HG02610 (cell line): ENCODE data around the gene LIMA1.
"Not testable (repeated sequence)": the region's sequence is repeated elsewhere in the genome, so short reads cannot be mapped to it uniquely, and the experiment has no call there.

Experiments used
- ATAC-seq: cut with Tn5 transposase; IDR thresholded peaks from one replicate; pipeline ENCODE4 v1.9.1; 2021; ENCODE audit warnings: mild to moderate bottlenecking, moderate library complexity; ENCODE audit not compliant: unreplicated experiment

Gene LIMA1

DNA sequence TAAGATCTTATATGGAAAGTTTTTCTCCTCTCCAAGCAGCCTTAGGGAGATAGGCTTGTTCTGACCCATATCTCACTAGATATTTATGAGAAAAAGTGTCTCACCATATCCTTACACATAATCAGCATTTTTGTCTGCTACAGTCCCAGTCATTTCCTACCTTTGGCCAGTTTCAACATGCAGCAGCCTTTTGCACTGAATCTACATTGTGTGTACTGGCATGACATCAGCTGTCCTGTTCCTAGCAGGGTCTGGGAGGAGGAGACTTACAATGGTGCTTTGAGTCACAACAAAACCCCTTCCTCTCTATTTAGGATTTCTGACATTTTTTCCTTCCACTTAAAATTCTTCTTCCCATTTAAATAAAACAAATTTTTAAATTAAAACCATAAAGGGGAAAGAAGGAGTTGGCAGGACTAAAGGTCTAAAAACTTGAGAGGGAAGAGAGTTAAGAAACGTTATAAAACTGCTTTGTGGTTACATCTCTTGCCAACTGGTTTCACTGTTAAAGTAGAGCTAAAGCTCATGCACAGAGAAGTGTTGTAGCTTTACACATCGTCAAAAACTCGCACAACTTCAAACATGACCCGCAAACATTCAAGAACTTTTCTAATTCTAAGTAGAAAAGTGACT is 62.8 kb downstream of the LIMA1 start:
- ATAC-seq, result peak; percentile 70

DNA sequence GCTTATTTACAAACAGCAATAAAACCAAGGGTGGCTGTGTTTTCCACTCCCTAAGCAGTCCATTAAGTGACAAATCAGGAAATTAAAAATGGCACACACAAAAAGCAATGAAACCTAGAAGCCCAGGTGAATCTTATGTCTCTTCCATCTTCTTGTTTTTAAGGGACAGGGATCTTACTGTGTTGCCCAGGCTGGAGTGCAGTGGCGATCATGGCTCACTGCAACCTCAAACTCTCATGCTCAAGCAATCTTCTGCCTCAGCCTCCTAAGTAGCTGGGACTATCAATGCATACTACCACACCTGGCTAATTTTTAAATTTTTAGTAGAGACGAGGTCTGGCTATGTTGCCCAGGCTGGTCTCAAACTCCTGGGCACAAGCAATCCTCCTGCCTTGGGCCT is 63.8 kb downstream of the LIMA1 start:
- no peak for ATAC-seq

- ATAC-seq, result not testable (repeated sequence)
Observed at GRCh38 chr12:50219001-50219400, 64.3 kb downstream of the LIMA1 start.

GRCh38 chr12:50218386-50218785 is 64.9 kb downstream of the LIMA1 start:
- ATAC-seq, result no peak

DNA sequence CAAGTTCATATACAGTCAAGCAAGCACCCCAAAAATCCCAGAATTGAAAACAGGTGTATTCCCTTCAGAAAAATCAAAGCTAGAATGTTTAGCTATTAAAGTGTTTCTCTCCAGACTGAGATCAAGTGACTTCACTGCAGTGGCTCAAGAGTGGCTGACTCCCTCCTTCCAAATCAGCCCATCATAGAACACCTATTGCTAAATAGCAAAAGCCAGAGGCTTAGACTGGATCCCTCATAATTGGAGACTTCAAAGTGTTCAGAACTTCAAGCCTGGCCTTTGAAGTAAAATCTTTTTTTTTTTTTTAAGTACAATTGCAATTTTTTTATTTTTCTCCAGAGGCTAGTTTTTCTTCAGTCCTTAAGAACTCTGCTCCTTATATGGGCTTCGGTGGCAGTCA is 66.1 kb downstream of the LIMA1 start:
- ATAC-seq, result no peak

- no peak for ATAC-seq
Observed at GRCh38 chr12:50215033-50215432, 68.3 kb downstream of the LIMA1 start.

DNA sequence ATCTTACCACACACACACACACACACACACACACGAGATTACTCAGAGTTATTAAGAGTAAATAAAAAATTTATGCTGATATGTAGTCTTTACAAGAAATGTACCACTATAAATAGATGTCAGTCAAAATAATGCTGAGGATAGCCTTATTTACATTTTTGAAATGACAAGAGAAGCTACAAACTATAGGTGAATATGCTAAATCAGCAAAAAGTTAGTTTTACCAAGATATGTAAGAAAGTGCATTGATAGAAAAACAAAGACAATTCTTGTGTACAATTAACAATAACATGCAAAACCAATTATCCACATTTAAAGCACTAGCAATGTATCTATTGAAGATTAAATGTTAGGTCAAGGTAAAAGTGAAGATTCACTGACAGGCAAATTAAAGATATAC is 69.3 kb downstream of the LIMA1 start:
- ATAC-seq, result no peak

DNA sequence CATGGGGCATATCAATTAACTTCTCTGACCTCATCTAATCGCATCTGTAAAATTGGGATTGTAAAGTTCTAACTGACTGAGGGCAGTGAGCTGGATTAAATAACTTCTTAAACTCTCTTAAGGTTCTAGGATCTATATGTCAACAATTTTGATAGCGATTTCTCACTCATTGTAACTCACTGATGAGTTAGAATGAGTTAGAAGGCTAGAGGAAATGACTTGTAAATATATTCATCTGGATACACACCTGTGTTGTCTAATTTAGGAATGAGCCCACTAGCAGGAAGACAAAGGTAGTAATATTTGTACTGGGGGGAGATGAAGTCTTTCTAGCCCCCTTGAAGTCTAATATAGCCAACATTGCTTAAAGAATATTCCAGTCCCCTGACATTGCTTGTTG is 69.9 kb downstream of the LIMA1 start:
- ATAC-seq, result no peak

GRCh38 chr12:50212071-50212467 is 71.3 kb downstream of the LIMA1 start:
- ATAC-seq, result no peak

- ATAC-seq, result no peak
Observed at GRCh38 chr12:50211392-50212070, 71.8 kb downstream of the LIMA1 start.

GRCh38 chr12:50207424-50207823 is 75.9 kb downstream of the LIMA1 start:
- no peak for ATAC-seq

- no peak for ATAC-seq
Observed at GRCh38 chr12:50205648-50206047, 77.7 kb downstream of the LIMA1 start.

GRCh38 chr12:50203691-50204090 is 79.6 kb downstream of the LIMA1 start:
- ATAC-seq, result no peak

DNA sequence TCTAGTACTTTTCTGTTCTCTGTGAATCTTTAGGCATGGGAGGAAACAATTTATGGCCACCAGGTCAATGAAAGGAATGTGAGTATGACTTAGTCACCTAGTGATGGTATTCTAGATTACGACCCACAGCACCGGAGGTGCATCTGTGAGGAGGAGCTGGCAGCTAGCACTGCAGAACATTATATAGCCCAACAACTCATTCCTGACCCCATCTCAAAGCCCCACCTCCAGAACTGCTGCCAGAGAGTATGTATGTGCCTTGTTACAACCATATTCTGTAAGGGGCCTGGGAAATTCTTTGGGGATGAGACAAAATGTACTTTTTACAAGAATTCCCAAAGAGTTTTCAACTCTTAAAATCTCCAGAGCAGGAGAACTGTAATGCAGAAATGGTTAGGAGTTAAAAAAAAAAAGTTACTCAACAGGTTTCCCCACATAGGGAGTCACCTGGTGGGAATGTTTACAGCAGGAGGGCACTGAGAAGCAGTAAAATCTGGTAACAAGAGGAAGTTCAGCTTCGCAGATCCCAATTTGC is 81.3 kb downstream of the LIMA1 start:
- ATAC-seq, result no peak

DNA sequence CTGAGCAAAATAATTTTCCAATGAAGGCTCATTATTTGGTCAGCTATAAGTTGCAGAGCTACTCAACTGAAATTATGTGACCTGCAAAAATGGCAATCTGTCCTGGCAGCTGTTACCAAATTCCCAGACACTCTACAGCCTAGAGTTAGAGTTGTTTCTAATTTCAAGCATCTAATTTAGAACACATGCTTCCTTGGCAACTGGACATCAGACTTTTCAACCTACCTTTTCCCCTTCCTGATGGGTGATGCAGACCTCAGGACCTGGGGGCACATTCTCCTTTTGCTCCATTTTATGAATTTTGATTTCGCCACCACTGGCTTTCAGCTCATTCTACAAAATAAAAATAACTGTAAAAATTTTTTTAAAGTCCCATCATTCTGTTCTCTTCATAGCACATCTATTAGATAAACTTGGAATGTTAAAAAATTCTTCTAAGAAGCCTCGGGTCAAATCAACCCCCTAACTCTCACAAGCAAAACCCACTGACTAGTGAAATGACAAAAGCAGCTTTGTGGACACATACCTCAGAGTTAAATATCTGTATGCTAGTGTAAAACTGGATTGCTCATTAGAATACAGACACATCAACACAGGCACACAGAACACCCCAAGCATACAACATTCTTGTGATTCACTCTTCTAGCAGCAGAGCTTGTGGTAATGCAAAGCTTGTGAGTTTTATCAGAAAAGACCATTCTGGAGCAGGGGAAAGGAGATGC is 82.6 kb downstream of the LIMA1 start:
- ATAC-seq, result no peak

DNA sequence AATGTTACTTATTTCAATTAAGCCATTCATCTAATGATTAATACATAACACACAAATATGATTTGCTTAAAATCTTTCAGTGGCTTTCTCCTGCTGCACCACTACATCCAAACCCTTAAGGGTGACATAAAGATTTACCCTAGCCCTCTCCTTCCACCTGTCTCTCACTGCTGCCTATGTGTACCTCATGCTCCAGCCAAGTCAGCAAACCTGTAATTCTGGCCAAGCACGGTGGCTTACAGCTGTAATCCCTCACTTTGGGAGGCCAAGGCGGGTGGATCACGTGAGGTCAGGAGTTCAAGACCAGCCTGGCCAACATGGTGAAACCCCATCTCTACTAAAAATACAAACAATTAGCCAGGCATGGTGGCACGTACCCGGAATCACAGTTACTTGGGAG is 84.5 kb downstream of the LIMA1 start:
- ATAC-seq, result no peak

GRCh38 chr12:50197297-50197727 is 86.0 kb downstream of the LIMA1 start:
- no peak for ATAC-seq

DNA sequence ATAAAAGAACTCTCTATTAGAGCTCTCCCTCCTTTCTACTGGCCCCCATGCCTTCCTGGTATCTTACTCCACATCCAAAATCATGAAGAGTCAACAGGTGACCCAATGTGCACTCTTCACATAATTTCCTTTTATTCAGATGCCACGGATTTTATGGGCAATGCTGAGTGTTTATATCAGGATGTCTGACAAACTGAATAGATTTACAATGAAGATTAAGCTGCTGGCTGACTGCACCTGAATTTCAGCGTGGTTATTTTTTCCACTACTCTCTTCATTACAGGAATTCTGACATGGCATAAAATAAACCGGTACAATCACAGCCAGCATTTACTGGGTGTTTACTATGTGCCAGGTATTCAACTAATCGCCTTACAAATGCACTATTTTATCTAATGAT is 86.8 kb downstream of the LIMA1 start:
- ATAC-seq, result no peak

DNA sequence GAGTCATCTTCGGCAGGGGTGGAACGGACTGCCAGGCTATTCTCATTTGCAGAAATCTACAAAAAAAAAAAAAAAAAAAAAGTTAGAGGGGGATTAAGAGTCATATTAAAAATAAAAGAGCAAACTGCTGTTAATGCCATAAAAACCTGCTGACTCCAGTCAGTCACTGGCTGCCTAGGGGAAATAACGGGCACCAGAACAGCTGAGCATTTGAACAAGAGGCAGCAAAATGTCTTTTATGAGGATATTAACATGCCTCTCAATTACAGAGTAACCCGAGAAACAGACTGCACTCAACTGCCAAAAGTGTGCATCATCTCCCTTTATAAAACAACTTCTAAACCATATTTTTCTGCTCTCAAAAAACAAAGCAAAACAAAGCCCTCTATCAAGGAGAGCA is 87.5 kb downstream of the LIMA1 start:
- ATAC-seq, result no peak

- no peak for ATAC-seq
Observed at GRCh38 chr12:50192908-50193307, 90.4 kb downstream of the LIMA1 start.

DNA sequence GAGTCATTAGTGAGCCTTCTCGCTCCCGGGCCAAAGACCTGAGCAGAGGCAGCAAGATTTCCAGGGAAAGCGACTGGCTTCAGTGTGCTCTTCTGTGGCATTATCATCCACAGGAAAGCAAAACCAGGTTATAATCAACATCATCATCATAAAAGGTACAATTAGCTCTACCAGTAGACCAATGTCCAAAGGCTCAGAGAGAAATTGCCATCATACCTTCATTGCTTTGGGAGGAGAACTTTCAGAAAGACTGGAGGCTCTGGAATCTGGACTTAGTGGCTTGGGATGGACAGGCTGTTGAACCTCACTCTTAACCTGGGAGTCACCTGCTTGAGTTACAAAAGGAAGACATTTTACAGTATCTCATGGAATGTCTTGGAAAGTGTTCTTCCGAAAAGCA is 91.1 kb downstream of the LIMA1 start:
- ATAC-seq, result no peak

GRCh38 chr12:50190859-50191258 is 92.5 kb downstream of the LIMA1 start:
- no peak for ATAC-seq
